Measurements from ENCODE around the gene AGAP3. TPM values are rescaled to one million over a fixed set of nuclear protein-coding genes. Genes with fewer than 3 reads are reported as not detected.

The AGAP3 gene
- total RNA-seq, 4 donors from 2014 or later: 49.0 to 75.2 (median 66.2) TPM

GRCh38 chr7:151144387-151144786 lies 58.1 kb downstream of the AGAP3 start:
- H3K9me3 ChIP-seq: no peaks in the 10 kb centered on the region

GRCh38 chr7:151146761-151147160 lies 60.5 kb downstream of the AGAP3 start:
- peaks cover 18 to 23% of the 10 kb centered on the region in 2 donors for H3K36me3 ChIP-seq
- no peaks in the 10 kb centered on the region for H3K9me3 ChIP-seq
- no peak overlapping the region for H3K27ac ChIP-seq
- H3K4me3 ChIP-seq (replicated peaks in 1 of 3): no peak overlapping the region
- TF ChIP-seq CTCF (IDR thresholded peaks at IDR 0.05): no peak
- intact Hi-C loops (cut with DNase I): no loop called here
- H3K4me1 ChIP-seq: no peaks in the 10 kb centered on the region
- WGBS, 2 donors: 81 to 86% methylated on average over 3 of the region's 3 CpGs
- no peaks in the 10 kb centered on the region for H3K27me3 ChIP-seq
- no peak for DNase-seq

More at GRCh38 chr7:151144387-151144786, 58.1 kb downstream of the AGAP3 start:
- intact Hi-C loops (cut with DNase I): no loop called here
- H3K36me3 ChIP-seq: peaks cover 24 to 33% of the 10 kb centered on the region in 2 donors
- 96 to 98% methylated on average over 7 of the region's 7 CpGs for WGBS, 2 donors
- H3K4me3 ChIP-seq (replicated peaks in 1 of 3): no peak overlapping the region
- DNase-seq: no peak
- no peaks in the 10 kb centered on the region for H3K4me1 ChIP-seq
- H3K27me3 ChIP-seq: no peaks in the 10 kb centered on the region
- no peak for TF ChIP-seq POLR2A (IDR thresholded peaks at IDR 0.05)
- TF ChIP-seq CTCF (IDR thresholded peaks at IDR 0.05): no peak
- H3K27ac ChIP-seq: no peak overlapping the region

GRCh38 chr7:151148319-151149259 lies 62.3 kb downstream of the AGAP3 start:
- intact Hi-C loops (cut with DNase I): no loop called here
- H3K36me3 ChIP-seq: peaks cover 4 to 8% of the 10 kb centered on the region in 2 donors
- 41 to 60% methylated on average over 17 to 21 of the region's 22 CpGs for WGBS, 2 donors
- no peak overlapping the region for H3K27ac ChIP-seq
- no peak overlapping the region for H3K4me3 ChIP-seq (replicated peaks in 1 of 3)
- no peaks in the 10 kb centered on the region for H3K9me3 ChIP-seq
- no peaks in the 10 kb centered on the region for H3K4me1 ChIP-seq
- TF ChIP-seq POLR2A (IDR thresholded peaks at IDR 0.05) (no peak), CTCF (IDR thresholded peaks at IDR 0.05) (no peak)
- no peaks in the 10 kb centered on the region for H3K27me3 ChIP-seq
- peak in 1 of 2 donors; percentile 23 for DNase-seq

- Histone ChIP-seq H3K4me3 (replicated peaks in 1 of 3) (no peak overlapping the region), H3K27ac (no peak overlapping the region), H3K27me3 (no peaks in the 10 kb centered on the region), H3K9me3 (no peaks in the 10 kb centered on the region), H3K36me3 (no peaks in the 10 kb centered on the region), H3K4me1 (no peaks in the 10 kb centered on the region)
- intact Hi-C loops (cut with DNase I): no loop called here
- DNase-seq: no peak
- TF ChIP-seq CTCF (IDR thresholded peaks at IDR 0.05) (no peak), POLR2A (IDR thresholded peaks at IDR 0.05) (no peak)
- 74 to 76% methylated on average over 3 of the region's 3 CpGs for WGBS, 2 donors
These were observed 64.1 kb downstream of the AGAP3 start for GRCh38 chr7:151150388-151150787.
